ENCODE data around the gene LRRK2. TPM values are rescaled to one million over a fixed set of nuclear protein-coding genes. Genes with fewer than 3 reads are reported as not detected.

The LRRK2 gene
- total RNA-seq, 1 experiment from 2014 or later: 0.26 TPM

- CTCF ChIA-PET: no interaction called here
These were observed 1.2 kb upstream of the LRRK2 start for GRCh38 chr12:40223646-40224045.

GRCh38 chr12:40225337-40225983, 663 bp downstream of the LRRK2 start:
- Histone ChIP-seq H3K9me2 (ENCODE audit: insufficient read depth) (no peaks in the 10 kb centered on the region; the same call in 1 of the 2 replicates), H3F3A (ENCODE audit: insufficient read depth, low read depth) (no peaks in the 10 kb centered on the region), H3K27ac (no peak overlapping the region), H3K36me3 (ENCODE audit: low read depth) (no peaks in the 10 kb centered on the region), H3K4me2 (peak overlapping the region; percentile 85), H2AFZ (peak overlapping the region; percentile 87; the same call in 1 of the 2 replicates), H3K9me3 (ENCODE audit: insufficient read depth, low read depth) (no peaks in the 10 kb centered on the region), H3K4me1 (replicated peaks; ENCODE audit: insufficient read depth) (0 out of 2 replicates have a peak, but pooled peaks cover 6% of the 10 kb centered on the region), H3K79me2 (ENCODE audit: low read depth) (no peaks in the 10 kb centered on the region), H3K4me3 (peak overlapping the region; percentile 79; the same call in 1 of the 2 replicates), H4K20me1 (ENCODE audit: insufficient read depth) (no peaks in the 10 kb centered on the region), H3K27me3 (ENCODE audit: insufficient read depth, low read depth) (no peaks in the 10 kb centered on the region)
- BruUV-seq (replicated peaks): no TSS peak
- DNase-seq: no peak
- CTCF ChIA-PET: no interaction called here
- POLR2A ChIA-PET (ENCODE audit: unreplicated experiment): no interaction called here
- intact Hi-C loops (cut with micrococcal nuclease; ENCODE audit: unreplicated experiment): no loop called here
- no peak for TF ChIP-seq EZH2 (IDR thresholded peaks at IDR 0.05; ENCODE audit: low read depth)
- no peak for TF ChIP-seq CTCF (conservative IDR thresholded peaks at IDR 0.05)

More at GRCh38 chr12:40223646-40224045, 1.2 kb upstream of the LRRK2 start:
- no peak for TF ChIP-seq EZH2 (IDR thresholded peaks at IDR 0.05; ENCODE audit: low read depth)
- no peak for TF ChIP-seq CTCF (conservative IDR thresholded peaks at IDR 0.05)
- BruUV-seq (replicated peaks): no TSS peak
- H3K27me3 ChIP-seq (ENCODE audit: insufficient read depth, low read depth): no peaks in the 10 kb centered on the region
- intact Hi-C loops (cut with micrococcal nuclease; ENCODE audit: unreplicated experiment): no loop called here
- H3F3A ChIP-seq (ENCODE audit: insufficient read depth, low read depth): no peaks in the 10 kb centered on the region
- H3K9me3 ChIP-seq (ENCODE audit: insufficient read depth, low read depth): no peaks in the 10 kb centered on the region; the same call in 1 of the 2 replicates
- DNase-seq: no peak
- H3K4me1 ChIP-seq (replicated peaks; ENCODE audit: insufficient read depth): 0 out of 2 replicates have a peak, but pooled peaks cover 6% of the 10 kb centered on the region
- no peaks in the 10 kb centered on the region; the same call in 1 of the 2 replicates for H3K9me2 ChIP-seq (ENCODE audit: insufficient read depth)
- POLR2A ChIA-PET (ENCODE audit: unreplicated experiment): no interaction called here
- H3K4me2 ChIP-seq: peak overlapping the region; percentile 85; the same call in 1 of the 2 replicates
- H2AFZ ChIP-seq: no peak overlapping the region; the same call in 1 of the 2 replicates
- no peak overlapping the region for H3K4me3 ChIP-seq
- H3K79me2 ChIP-seq (ENCODE audit: low read depth): no peaks in the 10 kb centered on the region
- H3K27ac ChIP-seq: no peak overlapping the region
- no peaks in the 10 kb centered on the region for H4K20me1 ChIP-seq (ENCODE audit: insufficient read depth)
- H3K36me3 ChIP-seq (ENCODE audit: low read depth): no peaks in the 10 kb centered on the region

- H3K27me3 ChIP-seq (ENCODE audit: insufficient read depth, low read depth): no peaks in the 10 kb centered on the region
- no peaks in the 10 kb centered on the region for H4K20me1 ChIP-seq (ENCODE audit: insufficient read depth)
- H3K9me2 ChIP-seq (ENCODE audit: insufficient read depth): no peaks in the 10 kb centered on the region; the same call in 1 of the 2 replicates
- BruUV-seq (replicated peaks): no TSS peak
- H3F3A ChIP-seq (ENCODE audit: insufficient read depth, low read depth): no peaks in the 10 kb centered on the region
- ChIA-PET POLR2A (ENCODE audit: unreplicated experiment) (no interaction called here), CTCF (no interaction called here)
- TF ChIP-seq CTCF (conservative IDR thresholded peaks at IDR 0.05) (no peak), EZH2 (IDR thresholded peaks at IDR 0.05; ENCODE audit: low read depth) (no peak)
- no peaks in the 10 kb centered on the region for H3K79me2 ChIP-seq (ENCODE audit: low read depth)
- no peaks in the 10 kb centered on the region for H3K36me3 ChIP-seq (ENCODE audit: low read depth)
- no peak overlapping the region for H2AFZ ChIP-seq
- H3K4me1 ChIP-seq (replicated peaks; ENCODE audit: insufficient read depth): 0 out of 2 replicates have a peak, but pooled peaks cover 6% of the 10 kb centered on the region
- intact Hi-C loops (cut with micrococcal nuclease; ENCODE audit: unreplicated experiment): no loop called here
- H3K27ac ChIP-seq: no peak overlapping the region
- H3K4me3 ChIP-seq: no peak overlapping the region
- DNase-seq: no peak
- H3K4me2 ChIP-seq: no peak overlapping the region
- H3K9me3 ChIP-seq (ENCODE audit: insufficient read depth, low read depth): no peaks in the 10 kb centered on the region
These were observed 1.3 kb downstream of the LRRK2 start for GRCh38 chr12:40225984-40226602.
